ENCODE results near the gene RNF40. TPM values are rescaled to one million over a fixed set of nuclear protein-coding genes. Genes with fewer than 3 reads are reported as not detected.

Gene RNF40
- polyA plus RNA-seq, 1 donor from 2014 or later = 85.2 TPM

GRCh38 chr16:30753596-30753995 lies 8.5 kb upstream of the RNF40 start:
- Histone ChIP-seq H3K9me3 (ENCODE audit: low read length) (no peaks in the 10 kb centered on the region), H3F3A (ENCODE audit: insufficient read depth, low read length, poor library complexity, severe bottlenecking) (no peaks in the 10 kb centered on the region), H4K20me1 (ENCODE audit: insufficient read depth) (no peaks in the 10 kb centered on the region), H3K27me3 (ENCODE audit: insufficient read depth, low read depth, low read length) (no peaks in the 10 kb centered on the region), H3K79me2 (replicated peaks; ENCODE audit: insufficient read depth, low read length) (peaks cover 9% of the 10 kb centered on the region), H3K9ac (ENCODE audit: low read length) (no peak overlapping the region), H3K27ac (ENCODE audit: low read length) (no peak overlapping the region), H3K4me2 (ENCODE audit: low read length) (no peak overlapping the region), H3K9me2 (ENCODE audit: insufficient read depth, low read length) (no peaks in the 10 kb centered on the region), H3K4me3 (ENCODE audit: low read length) (no peak overlapping the region), H3K36me3 (ENCODE audit: insufficient read depth, low read length) (no peaks in the 10 kb centered on the region), H2AFZ (ENCODE audit: low read depth, low read length) (no peak overlapping the region)
- TF ChIP-seq EP300 (conservative IDR thresholded peaks at IDR 0.05; ENCODE audit: poor library complexity, severe bottlenecking) (no peak), REST (IDR thresholded peaks at IDR 0.05; ENCODE audit: borderline replicate concordance) (no peak), MXI1 (conservative IDR thresholded peaks at IDR 0.05; ENCODE audit: poor library complexity, severe bottlenecking) (no peak), TAF1 (IDR thresholded peaks at IDR 0.05; ENCODE audit: low read depth) (no peak), EZH2 (IDR thresholded peaks at IDR 0.05; ENCODE audit: borderline replicate concordance, insufficient read depth, low read length, poor library complexity, severe bottlenecking) (no peak), POLR2AphosphoS5 (IDR thresholded peaks at IDR 0.05) (no peak), RAD21 (conservative IDR thresholded peaks at IDR 0.05) (no peak), CTCF (IDR thresholded peaks at IDR 0.05; ENCODE audit: poor library complexity, severe bottlenecking) (no peak), SMC3 (conservative IDR thresholded peaks at IDR 0.05; ENCODE audit: poor library complexity) (no peak)

- no peak overlapping the region for H3K4me3 ChIP-seq (ENCODE audit: low read length)
- H3K9me3 ChIP-seq (ENCODE audit: low read length) = no peaks in the 10 kb centered on the region
- H4K20me1 ChIP-seq (ENCODE audit: insufficient read depth) = no peaks in the 10 kb centered on the region
- no peak overlapping the region for H2AFZ ChIP-seq (ENCODE audit: low read depth, low read length)
- H3K9me2 ChIP-seq (ENCODE audit: insufficient read depth, low read length) = no peaks in the 10 kb centered on the region
- no peak overlapping the region for H3K9ac ChIP-seq (ENCODE audit: low read length)
- H3F3A ChIP-seq (ENCODE audit: insufficient read depth, low read length, poor library complexity, severe bottlenecking) = no peaks in the 10 kb centered on the region
- no peaks in the 10 kb centered on the region for H3K27me3 ChIP-seq (ENCODE audit: insufficient read depth, low read depth, low read length)
- no peak overlapping the region for H3K4me2 ChIP-seq (ENCODE audit: low read length)
- no peak for TF ChIP-seq EZH2 (IDR thresholded peaks at IDR 0.05; ENCODE audit: borderline replicate concordance, insufficient read depth, low read length, poor library complexity, severe bottlenecking)
- TF ChIP-seq CTCF (IDR thresholded peaks at IDR 0.05; ENCODE audit: poor library complexity, severe bottlenecking) = no peak
- no peak for TF ChIP-seq SMC3 (conservative IDR thresholded peaks at IDR 0.05; ENCODE audit: poor library complexity)
- TF ChIP-seq POLR2AphosphoS5 (IDR thresholded peaks at IDR 0.05) = no peak
- no peak for TF ChIP-seq MXI1 (conservative IDR thresholded peaks at IDR 0.05; ENCODE audit: poor library complexity, severe bottlenecking)
- no peak for TF ChIP-seq RAD21 (conservative IDR thresholded peaks at IDR 0.05)
- TF ChIP-seq REST (IDR thresholded peaks at IDR 0.05; ENCODE audit: borderline replicate concordance) = no peak
- no peak for TF ChIP-seq EP300 (conservative IDR thresholded peaks at IDR 0.05; ENCODE audit: poor library complexity, severe bottlenecking)
- TF ChIP-seq TAF1 (IDR thresholded peaks at IDR 0.05; ENCODE audit: low read depth) = no peak
- H3K36me3 ChIP-seq (ENCODE audit: insufficient read depth, low read length) = no peaks in the 10 kb centered on the region
- H3K79me2 ChIP-seq (replicated peaks; ENCODE audit: insufficient read depth, low read length) = peaks cover 6% of the 10 kb centered on the region
- H3K27ac ChIP-seq (ENCODE audit: low read length) = no peak overlapping the region
Measured at GRCh38 chr16:30755955-30756780, 6.0 kb upstream of the RNF40 start.
